GM12875 (cell line): Measurements from ENCODE around the gene MOV10L1.

Experiments used
- H3K4me3 ChIP-seq: one replicate; pipeline ENCODE4 v1.5.1; 2011; ENCODE audit warnings: low read depth, low read length, control low read depth
- CTCF ChIP-seq: IDR thresholded peaks from 2 replicates; pipeline ENCODE4 v1.5.1; 2011; ENCODE audit warnings: low read depth, mild to moderate bottlenecking, control low read depth, inconsistent platforms, low read length, moderate library complexity, borderline replicate concordance; ENCODE audit not compliant: insufficient read depth

The MOV10L1 gene

GRCh38 chr22:50111056-50111455, 21.2 kb downstream of the MOV10L1 start:
- no peak for TF ChIP-seq CTCF
- H3K4me3 ChIP-seq = no peak overlapping the region

GRCh38 chr22:50112151-50113118, 22.6 kb downstream of the MOV10L1 start:
- peak overlapping the region; percentile 21 for H3K4me3 ChIP-seq
- no peak for TF ChIP-seq CTCF

GRCh38 chr22:50114221-50115021, 24.6 kb downstream of the MOV10L1 start:
- H3K4me3 ChIP-seq = no peak overlapping the region
- no peak for TF ChIP-seq CTCF

- TF ChIP-seq CTCF = no peak
Measured at GRCh38 chr22:50115693-50116092, 25.9 kb downstream of the MOV10L1 start.

GRCh38 chr22:50117168-50117762, 27.5 kb downstream of the MOV10L1 start:
- no peak for TF ChIP-seq CTCF
- no peak overlapping the region for H3K4me3 ChIP-seq

More at GRCh38 chr22:50115693-50116092, 25.9 kb downstream of the MOV10L1 start:
- no peak overlapping the region for H3K4me3 ChIP-seq

- no peak overlapping the region for H3K4me3 ChIP-seq
- no peak for TF ChIP-seq CTCF
Measured at GRCh38 chr22:50118129-50118528, 28.3 kb downstream of the MOV10L1 start.
